ENCODE measurements around the gene ZFAND3.
"Not testable (repeated sequence)": the region's sequence is repeated elsewhere in the genome, so short reads cannot be mapped to it uniquely, and the experiment has no call there.

Gene ZFAND3

GRCh38 chr6:37877373-37878149 is 58.0 kb downstream of the ZFAND3 start:
- H3K27ac ChIP-seq, result no peak overlapping the region

GRCh38 chr6:37878150-37878710 is 58.7 kb downstream of the ZFAND3 start:
- H3K27ac ChIP-seq, result no peak overlapping the region
- DNase-seq (ENCODE audit: low spot score), result no peak
- H3K4me3 ChIP-seq, result no peak overlapping the region
- TF ChIP-seq CTCF (IDR thresholded peaks at IDR 0.05), result no peak

More at GRCh38 chr6:37877373-37878149, 58.0 kb downstream of the ZFAND3 start:
- TF ChIP-seq CTCF (IDR thresholded peaks at IDR 0.05), result no peak
- H3K4me3 ChIP-seq, result no peak overlapping the region
- no peak for DNase-seq (ENCODE audit: low spot score)

- H3K4me3 ChIP-seq; H3K27ac ChIP-seq; DNase-seq (ENCODE audit: low spot score): not testable (repeated sequence)
These were observed 61.1 kb downstream of the ZFAND3 start for GRCh38 chr6:37880602-37881001.

- no peak overlapping the region for H3K4me3 ChIP-seq
- peak overlapping the region in 1 of 2 donors; percentile 14 for H3K27ac ChIP-seq
- TF ChIP-seq CTCF (IDR thresholded peaks at IDR 0.05), result no peak
- DNase-seq (ENCODE audit: low spot score), result no peak
These were observed 62.8 kb downstream of the ZFAND3 start for GRCh38 chr6:37882292-37882691.

GRCh38 chr6:37882724-37883413 is 63.3 kb downstream of the ZFAND3 start:
- no peak for DNase-seq (ENCODE audit: low spot score)
- no peak overlapping the region for H3K4me3 ChIP-seq
- H3K27ac ChIP-seq, result peak overlapping the region in 1 of 2 donors; percentile 14
- no peak for TF ChIP-seq CTCF (IDR thresholded peaks at IDR 0.05)

- H3K4me3 ChIP-seq, result no peak overlapping the region
- no peak for TF ChIP-seq CTCF (IDR thresholded peaks at IDR 0.05)
These were observed 65.0 kb downstream of the ZFAND3 start for GRCh38 chr6:37884548-37884947.

GRCh38 chr6:37889051-37889450 is 69.5 kb downstream of the ZFAND3 start:
- Histone ChIP-seq H3K4me3 (no peak overlapping the region), H3K27ac (peak overlapping the region in 1 of 2 donors; percentile 14)
- no peak for DNase-seq (ENCODE audit: low spot score)
- TF ChIP-seq CTCF (IDR thresholded peaks at IDR 0.05), result no peak

More at GRCh38 chr6:37884548-37884947, 65.0 kb downstream of the ZFAND3 start:
- H3K27ac ChIP-seq, result no peak overlapping the region
- no peak for DNase-seq (ENCODE audit: low spot score)
